Peyer's patch (tissue), 4 donors: ENCODE results near the gene NGFR. TPM values are rescaled to one million over a fixed set of nuclear protein-coding genes. Genes with fewer than 3 reads are reported as not detected.

Experiments
- DNase-seq, 3 donors: peaks; one replicate each; pipeline ENCODE4 v3.0.0-alpha.2; 2017 to 2019
- H3K27ac ChIP-seq, 4 donors: fragments of 200-600 bp; sonication (generic); one replicate each; pipeline ENCODE4 v1.5.1; 2016 to 2019
- H3K27me3 ChIP-seq, 2 donors: fragments of 200-600 bp; sonication (generic); one replicate each; pipeline ENCODE4 v1.5.1; 2019
- H3K36me3 ChIP-seq, 3 donors: fragments of 200-600 bp; sonication (generic); one replicate each; pipeline ENCODE4 v1.5.1; 2016 to 2019
- H3K4me1 ChIP-seq, 4 donors: fragments of 200-600 bp; sonication (generic); one replicate each; pipeline ENCODE4 v1.5.1; 2016 to 2019
- H3K4me3 ChIP-seq, 4 donors: fragments of 200-600 bp; sonication (generic); 1 replicate in 3 of 4; 2 replicates in 1 of 4; pipeline ENCODE4 v1.5.1; 2016 to 2019; ENCODE audit warnings: mild to moderate bottlenecking in 1 of 4
- H3K9me3 ChIP-seq, 4 donors: fragments of 200-600 bp; sonication (generic); one replicate each; pipeline ENCODE4 v1.5.1; 2016 to 2019; ENCODE audit warnings: mild to moderate bottlenecking in 1 of 4
- POLR2A ChIP-seq, 2 donors: fragments of 450-650 bp; IDR thresholded peaks; one replicate each; pipeline ENCODE4 v1.5.1; 2017; ENCODE audit warnings: antibody characterized with exemption in 2 of 2, mild to moderate bottlenecking in 2 of 2, moderate library complexity in 2 of 2
- total RNA-seq, 4 donors: library from RNA; depleted of rRNA; stranded (reverse); fragments of >200 nt; gene quantifications; one replicate each; pipeline ENCODE4 v1.1.0, GENCODE V29; 2016
- TF ChIP-seq, protein P1 (sequence below), 6 experiments: fragments of 450-650 bp in 4 of 6; fragments of 200-600 bp in 2 of 6; sonication (generic) in 1 of 6; IDR thresholded peaks; one replicate each; pipeline ENCODE4 v1.5.1; 2017 to 2019; ENCODE audit warnings: antibody characterized with exemption in 6 of 6, mild to moderate bottlenecking in 3 of 6, moderate library complexity in 1 of 6

NGFR gene
- total RNA-seq, 4 donors from 2014 or later: 0.70 to 1.9 (median 1.5) TPM; not detected in 1

DNA sequence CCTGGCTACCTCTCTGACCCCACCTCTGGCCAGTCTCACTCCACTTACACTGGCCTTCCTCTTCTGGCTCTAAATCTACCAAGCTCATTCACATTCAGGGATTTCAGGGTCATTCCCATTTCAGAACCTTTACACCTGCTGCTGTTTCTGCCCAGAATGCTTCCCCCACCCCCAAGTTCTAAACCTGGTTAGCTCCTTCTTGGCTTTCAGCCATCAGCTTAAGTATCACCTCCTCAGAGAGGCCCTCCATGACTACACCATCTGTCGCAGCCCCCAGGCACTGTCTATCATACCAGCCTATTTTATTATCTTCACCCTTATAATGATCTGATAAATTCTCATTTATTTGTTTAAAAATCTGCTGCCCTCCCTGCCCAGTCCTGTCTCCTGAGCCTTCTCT, 23.3 kb upstream of the NGFR start:
- no peak for DNase-seq
- no peak overlapping the region for H3K27ac ChIP-seq
- no peaks in the 10 kb centered on the region for H3K36me3 ChIP-seq
- no peaks in the 10 kb centered on the region for H3K9me3 ChIP-seq
- H3K4me1 ChIP-seq: peaks cover 0 to 9% (median 0%) of the 10 kb centered on the region in 4 donors
- H3K4me3 ChIP-seq: no peak overlapping the region
- TF ChIP-seq POLR2A (IDR thresholded peaks at IDR 0.05): no peak
- TF ChIP-seq, protein P1, sequence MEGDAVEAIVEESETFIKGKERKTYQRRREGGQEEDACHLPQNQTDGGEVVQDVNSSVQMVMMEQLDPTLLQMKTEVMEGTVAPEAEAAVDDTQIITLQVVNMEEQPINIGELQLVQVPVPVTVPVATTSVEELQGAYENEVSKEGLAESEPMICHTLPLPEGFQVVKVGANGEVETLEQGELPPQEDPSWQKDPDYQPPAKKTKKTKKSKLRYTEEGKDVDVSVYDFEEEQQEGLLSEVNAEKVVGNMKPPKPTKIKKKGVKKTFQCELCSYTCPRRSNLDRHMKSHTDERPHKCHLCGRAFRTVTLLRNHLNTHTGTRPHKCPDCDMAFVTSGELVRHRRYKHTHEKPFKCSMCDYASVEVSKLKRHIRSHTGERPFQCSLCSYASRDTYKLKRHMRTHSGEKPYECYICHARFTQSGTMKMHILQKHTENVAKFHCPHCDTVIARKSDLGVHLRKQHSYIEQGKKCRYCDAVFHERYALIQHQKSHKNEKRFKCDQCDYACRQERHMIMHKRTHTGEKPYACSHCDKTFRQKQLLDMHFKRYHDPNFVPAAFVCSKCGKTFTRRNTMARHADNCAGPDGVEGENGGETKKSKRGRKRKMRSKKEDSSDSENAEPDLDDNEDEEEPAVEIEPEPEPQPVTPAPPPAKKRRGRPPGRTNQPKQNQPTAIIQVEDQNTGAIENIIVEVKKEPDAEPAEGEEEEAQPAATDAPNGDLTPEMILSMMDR (IDR thresholded peaks at IDR 0.05): no peak
- no peaks in the 10 kb centered on the region for H3K27me3 ChIP-seq

- H3K9me3 ChIP-seq: no peaks in the 10 kb centered on the region
- H3K36me3 ChIP-seq: no peaks in the 10 kb centered on the region
- no peak for DNase-seq
- no peaks in the 10 kb centered on the region for H3K27me3 ChIP-seq
- no peak for TF ChIP-seq POLR2A (IDR thresholded peaks at IDR 0.05)
- TF ChIP-seq, protein P1 (IDR thresholded peaks at IDR 0.05): no peak
- H3K4me1 ChIP-seq: peaks cover 0 to 9% (median 0%) of the 10 kb centered on the region in 4 donors
- no peak overlapping the region for H3K4me3 ChIP-seq
- H3K27ac ChIP-seq: no peak overlapping the region
These were observed 22.6 kb upstream of the NGFR start for GRCh38 chr17:49472527-49472926.

- no peaks in the 10 kb centered on the region for H3K27me3 ChIP-seq
- no peak for DNase-seq
- H3K9me3 ChIP-seq: no peaks in the 10 kb centered on the region
- H3K27ac ChIP-seq: no peak overlapping the region
- H3K4me3 ChIP-seq: no peak overlapping the region
- no peak for TF ChIP-seq POLR2A (IDR thresholded peaks at IDR 0.05)
- TF ChIP-seq, protein P1 (IDR thresholded peaks at IDR 0.05): no peak
- no peaks in the 10 kb centered on the region for H3K36me3 ChIP-seq
- peaks cover 0 to 9% (median 0%) of the 10 kb centered on the region in 4 donors for H3K4me1 ChIP-seq
These were observed 21.0 kb upstream of the NGFR start for GRCh38 chr17:49473900-49474751.

DNA sequence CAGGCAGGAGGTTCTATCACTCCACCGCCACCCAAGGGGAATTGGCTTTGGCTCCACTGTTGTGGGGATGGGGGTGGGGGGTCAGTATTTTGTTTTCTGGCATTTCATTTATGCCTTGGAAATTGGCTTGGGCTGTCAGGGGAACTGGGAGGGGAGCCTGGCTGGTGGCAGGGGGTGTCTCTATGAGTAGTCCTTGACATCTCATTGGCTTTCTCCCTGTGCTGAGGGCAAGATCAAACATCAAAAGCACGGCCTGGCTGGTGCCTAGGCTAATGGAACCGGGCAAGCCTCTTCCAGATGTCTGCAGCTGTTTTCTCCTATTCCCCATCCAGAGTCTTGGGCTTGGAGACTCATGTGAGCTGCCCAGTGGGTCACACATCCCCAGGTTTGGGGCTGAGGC, 17.4 kb upstream of the NGFR start:
- Histone ChIP-seq H3K4me1 (no peaks in the 10 kb centered on the region), H3K27ac (no peak overlapping the region), H3K27me3 (no peaks in the 10 kb centered on the region), H3K36me3 (no peaks in the 10 kb centered on the region), H3K9me3 (no peaks in the 10 kb centered on the region), H3K4me3 (no peak overlapping the region)
- TF ChIP-seq POLR2A (IDR thresholded peaks at IDR 0.05): no peak
- no peak for DNase-seq

- no peak overlapping the region for H3K4me3 ChIP-seq
- H3K9me3 ChIP-seq: no peaks in the 10 kb centered on the region
- TF ChIP-seq POLR2A (IDR thresholded peaks at IDR 0.05): no peak
- TF ChIP-seq, protein P1 (IDR thresholded peaks at IDR 0.05): no peak
- DNase-seq: no peak
- no peak overlapping the region for H3K27ac ChIP-seq
- H3K4me1 ChIP-seq: no peaks in the 10 kb centered on the region
- H3K27me3 ChIP-seq: no peaks in the 10 kb centered on the region
- no peaks in the 10 kb centered on the region for H3K36me3 ChIP-seq
These were observed 14.1 kb upstream of the NGFR start for GRCh38 chr17:49480836-49481615.
